ENCODE data around the gene HOMER1.

DNA sequence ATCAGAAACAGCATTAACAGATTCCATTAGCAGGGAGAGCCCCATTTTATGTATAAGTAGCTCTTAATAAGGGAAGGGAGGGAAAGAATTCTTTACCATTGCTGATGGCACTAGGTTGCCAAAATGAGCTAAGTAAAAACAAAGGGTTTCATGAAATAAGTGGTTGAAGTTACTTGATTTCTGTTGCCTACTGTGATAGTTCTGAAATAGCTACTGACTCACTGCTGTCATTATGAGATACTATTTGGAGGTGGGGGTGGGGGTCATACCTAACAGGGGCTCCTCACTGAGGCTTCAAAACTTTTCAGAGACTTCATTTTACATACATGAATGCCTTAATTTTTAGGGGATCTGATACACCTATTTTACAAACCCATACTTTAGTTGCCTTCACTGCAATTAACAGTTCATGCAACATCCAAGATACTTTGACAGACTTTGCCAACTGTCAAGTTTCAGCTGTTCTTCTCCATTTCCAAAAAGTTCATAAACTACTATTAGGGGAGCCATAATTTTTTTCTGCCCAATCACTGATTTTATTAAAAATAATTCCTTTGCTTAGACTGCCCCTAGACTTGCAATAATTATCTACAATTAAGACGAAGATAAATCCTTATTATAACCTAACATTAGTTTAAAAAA, 4.6 kb downstream of the HOMER1 start:
- TF ChIP-seq CTCF (conservative IDR thresholded peaks at IDR 0.05; ENCODE audit: low read length), result no peak
- no peak for TF ChIP-seq EZH2phosphoT487 (IDR thresholded peaks at IDR 0.05; ENCODE audit: borderline replicate concordance, low read depth, low read length)

Measured in OCI-LY7 (cell line).